Heart left ventricle (tissue), 16 donors: ENCODE data around the gene MYEF2. TPM values are rescaled to one million over a fixed set of nuclear protein-coding genes. Genes with fewer than 3 reads are reported as not detected.
A peak's percentile ranks its signal among the peaks of the same experiment; 100 is the strongest.

Experiments
- ATAC-seq, 4 donors: fragments of 200-7000 bp; cut with Tn5 transposase; one replicate each; pipeline ENCODE4 v1.9.1; 2020 to 2022; ENCODE audit warnings: moderate library complexity in 4 of 4, mild to moderate bottlenecking in 3 of 4, moderate number of reproducible peaks in 1 of 4
- DNase-seq, 5 donors: peaks; one replicate each; pipeline ENCODE4 v3.0.0-alpha.2; 2020
- H3K27ac ChIP-seq, 12 donors: fragments of 200-600 bp; sonication (generic) in 4 of 12; one replicate each; pipeline versions ENCODE4 v1.5.0 to v1.8.0; 2016 to 2022; ENCODE audit warnings: mild to moderate bottlenecking in 2 of 12
- H3K27me3 ChIP-seq, 9 donors: fragments of 200-600 bp; sonication (generic) in 2 of 9; one replicate each; pipeline versions ENCODE4 v1.5.1 to v1.8.0; 2016 to 2022; ENCODE audit warnings: mild to moderate bottlenecking in 3 of 9
- H3K36me3 ChIP-seq, 9 donors: fragments of 200-600 bp; sonication (generic) in 2 of 9; one replicate each; pipeline versions ENCODE4 v1.5.0 to v1.8.0; 2018 to 2022; ENCODE audit warnings: mild to moderate bottlenecking in 2 of 9
- H3K4me1 ChIP-seq, 12 donors: fragments of 200-600 bp; sonication (generic) in 4 of 12; one replicate each; pipeline versions ENCODE4 v1.5.0 to v1.8.0; 2016 to 2022; ENCODE audit warnings: mild to moderate bottlenecking in 3 of 12
- H3K4me3 ChIP-seq, 12 donors: fragments of 200-600 bp; sonication (generic) in 4 of 12; one replicate each; pipeline versions ENCODE4 v1.5.0 to v1.8.0; 2017 to 2022; ENCODE audit warnings: mild to moderate bottlenecking in 9 of 12, moderate library complexity in 4 of 12
- H3K9me3 ChIP-seq, 12 donors: fragments of 200-600 bp; sonication (generic) in 4 of 12; one replicate each; pipeline versions ENCODE4 v1.5.0 to v1.8.0; 2016 to 2022; ENCODE audit warnings: mild to moderate bottlenecking in 1 of 12
- POLR2A ChIP-seq, 2 donors: fragments of 450-650 bp; IDR thresholded peaks; one replicate each; pipeline ENCODE4 v1.6.1; 2017; ENCODE audit warnings: antibody characterized with exemption in 2 of 2, mild to moderate bottlenecking in 2 of 2, moderate library complexity in 2 of 2
- WGBS, 4 donors: extraction: QIAGEN DNeasy Blood & Tissue Kit in 2 of 4; methylation state at CpG; one replicate each; pipeline versions ENCODE4 v1.1.5 to v1.1.7; 2013 to 2018; 5-methylcytosine and 5-hydroxymethylcytosine counted together
- intact Hi-C, 10 donors: fragments of 100-400 bp; cut with DNase I; formaldehyde crosslinking; loops; one replicate each; pipeline versions ENCODE4 v1.11.1 to v1.14.2; 2022
- polyA plus RNA-seq, 2 donors: library from polyadenylated mRNA; stranded (reverse); fragments of 200-250 nt; gene quantifications; one replicate each; pipeline ENCODE4 v1.2.3, GENCODE V29; 2013
- total RNA-seq, 9 donors: library from RNA; depleted of rRNA in 2 of 9; stranded (reverse); fragments of >200 nt in 2 of 9; fragmentation: NEBNext Ultra II Directional in 3 of 9; extraction: Animal tissue kit (Norgen Biotek cat#: 25700) in 3 of 9; gene quantifications; one replicate each; pipeline versions ENCODE4 v1.1.0 to v1.2.4, GENCODE V29; 2016 to 2023
- TF ChIP-seq, protein P1 (sequence below), 12 donors: fragments of 200-600 bp; sonication (generic) in 4 of 12; IDR thresholded peaks; one replicate each; pipeline versions ENCODE4 v1.5.0 to v1.8.0; 2018 to 2022; ENCODE audit warnings: antibody characterized with exemption in 12 of 12, mild to moderate bottlenecking in 5 of 12
- donor health status: ischemic (EF 13 %, LVEDD 7.1; RV severe dilation, severe dysfunction).
- donor health status: healthy with polysubstance abuse.
- donor health status: DM: no; HTN: yes; CAD: no.
- donor health status: DM: no; HTN: no; CAD: no.
- donor health status: ischemic (EF 25% LVEDD 6.9; RV normal size, moderate dysfunction).
- donor health status: ischemic (EF 25% LVEDD 5.7; RV mildly dilated, moderate dysfunction).
- donor health status: healthy.
- donor health status: DM: yes; HTN: yes; CAD: no.
- donor health status: ischemic (EF 35%, LVEDD 5.7; RV mildly dilated, moderate dysfunction).
- donor health status: nonischemic (EF 11% LVEDD 7.7; RV severe dilation, severe dysfunction).
- donor health status: DM: yes; HTN: yes; CAD: no.
- donor health status: PGD.
- donor health status: ischemic (EF 29% LVEDD 5.4; RV normal size, mild dysfunction).
- donor health status: nonischemic (EF 23%, LVEDD 6.1; RV moderate dilation, normal function).

Gene MYEF2
- total and polyA plus RNA-seq, 11 donors: 5.5 to 17.3 (median 11.4) TPM

DNA sequence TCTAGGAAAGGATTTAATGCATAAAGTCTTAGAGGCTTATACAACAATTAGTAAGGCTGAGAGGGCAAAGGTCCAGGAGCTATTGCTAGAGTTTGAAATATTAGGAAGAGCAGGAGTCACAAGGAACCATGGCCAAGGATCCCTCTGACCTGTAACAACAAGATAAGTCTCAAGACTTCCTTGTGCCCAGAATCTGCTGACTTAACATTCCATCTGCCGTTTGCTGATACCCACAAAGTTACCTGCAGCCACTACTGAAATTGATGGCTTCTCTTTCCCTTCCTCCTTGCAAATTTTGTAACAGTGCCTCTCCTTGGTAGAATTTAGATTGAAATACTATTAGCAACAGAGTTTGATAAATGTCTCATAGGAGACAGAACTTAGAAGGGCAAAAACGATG, 4.7 kb upstream of the MYEF2 start:
- Histone ChIP-seq H3K9me3 (no peaks in the 10 kb centered on the region), H3K27ac (no peak overlapping the region), H3K27me3 (peaks cover 0 to 20% (median 0%) of the 10 kb centered on the region in 9 donors), H3K4me3 (no peak overlapping the region), H3K36me3 (no peaks in the 10 kb centered on the region), H3K4me1 (peaks cover 0 to 9% (median 0%) of the 10 kb centered on the region in 12 donors)
- TF ChIP-seq POLR2A (IDR thresholded peaks at IDR 0.05): no peak
- TF ChIP-seq, protein P1, sequence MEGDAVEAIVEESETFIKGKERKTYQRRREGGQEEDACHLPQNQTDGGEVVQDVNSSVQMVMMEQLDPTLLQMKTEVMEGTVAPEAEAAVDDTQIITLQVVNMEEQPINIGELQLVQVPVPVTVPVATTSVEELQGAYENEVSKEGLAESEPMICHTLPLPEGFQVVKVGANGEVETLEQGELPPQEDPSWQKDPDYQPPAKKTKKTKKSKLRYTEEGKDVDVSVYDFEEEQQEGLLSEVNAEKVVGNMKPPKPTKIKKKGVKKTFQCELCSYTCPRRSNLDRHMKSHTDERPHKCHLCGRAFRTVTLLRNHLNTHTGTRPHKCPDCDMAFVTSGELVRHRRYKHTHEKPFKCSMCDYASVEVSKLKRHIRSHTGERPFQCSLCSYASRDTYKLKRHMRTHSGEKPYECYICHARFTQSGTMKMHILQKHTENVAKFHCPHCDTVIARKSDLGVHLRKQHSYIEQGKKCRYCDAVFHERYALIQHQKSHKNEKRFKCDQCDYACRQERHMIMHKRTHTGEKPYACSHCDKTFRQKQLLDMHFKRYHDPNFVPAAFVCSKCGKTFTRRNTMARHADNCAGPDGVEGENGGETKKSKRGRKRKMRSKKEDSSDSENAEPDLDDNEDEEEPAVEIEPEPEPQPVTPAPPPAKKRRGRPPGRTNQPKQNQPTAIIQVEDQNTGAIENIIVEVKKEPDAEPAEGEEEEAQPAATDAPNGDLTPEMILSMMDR (IDR thresholded peaks at IDR 0.05): no peak
- intact Hi-C loops: no loop called here
- no peak for DNase-seq
- ATAC-seq: no peak
- WGBS, 4 donors: 42 to 58% (median 48%) methylated on average over 2 of the region's 2 CpGs

DNA sequence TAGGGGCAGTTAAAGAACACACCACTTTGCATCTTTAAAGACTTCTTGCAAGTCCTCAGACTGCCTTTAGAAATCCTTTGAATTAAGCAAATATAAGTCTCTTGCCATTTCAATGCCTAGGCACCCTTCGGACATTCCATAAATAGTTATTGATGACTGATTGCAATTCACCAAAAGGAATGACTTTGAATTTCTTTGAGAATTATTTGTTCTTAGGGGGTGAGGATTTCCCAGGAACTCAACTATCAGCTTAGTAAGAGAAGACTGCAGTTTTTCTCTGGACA, 495 bp upstream of the MYEF2 start:
- H3K27me3 ChIP-seq: peaks cover 0 to 20% (median 0%) of the 10 kb centered on the region in 9 donors
- no peak for DNase-seq
- H3K4me3 ChIP-seq: peak overlapping the region; percentile 52 to 72 (median 65)
- TF ChIP-seq, protein P1 (IDR thresholded peaks at IDR 0.05): no peak
- no peak for TF ChIP-seq POLR2A (IDR thresholded peaks at IDR 0.05)
- H3K4me1 ChIP-seq: peaks cover 0 to 16% (median 7%) of the 10 kb centered on the region in 12 donors
- WGBS, 4 donors: 78 to 94% (median 83%) methylated on average over 1 of the region's 1 CpG
- H3K36me3 ChIP-seq: no peaks in the 10 kb centered on the region
- ATAC-seq: no peak
- peaks cover 0 to 7% (median 0%) of the 10 kb centered on the region in 12 donors for H3K9me3 ChIP-seq
- H3K27ac ChIP-seq: peak overlapping the region in 1 of 12 donors; percentile 82
- intact Hi-C loops: no loop called here

DNA sequence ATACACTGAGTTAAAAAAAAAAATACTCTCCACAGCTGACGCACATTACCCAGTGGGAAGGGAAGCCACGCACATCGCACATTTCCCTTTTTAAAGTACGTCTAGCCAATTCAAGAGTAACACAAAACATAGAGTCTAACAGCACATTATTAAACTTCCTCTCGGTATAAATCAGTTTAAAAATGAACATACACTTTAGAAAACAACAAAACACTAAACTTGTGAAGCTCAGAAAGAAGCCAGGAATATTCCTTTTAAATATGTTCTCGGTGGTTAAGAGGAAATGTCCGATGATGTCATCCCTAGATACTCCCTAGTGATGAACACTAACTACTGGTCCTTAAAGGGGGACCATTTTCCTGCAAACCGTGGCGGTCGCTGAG, 721 bp downstream of the MYEF2 start:
- peak; percentile 58 to 86 (median 79) for ATAC-seq
- Histone ChIP-seq H3K27me3 (peaks cover 0 to 20% (median 0%) of the 10 kb centered on the region in 9 donors), H3K27ac (peak overlapping the region in 9 of 12 donors; percentile 46 to 91 (median 72)), H3K4me1 (peaks cover 0 to 16% (median 7%) of the 10 kb centered on the region in 12 donors), H3K9me3 (peaks cover 0 to 14% (median 1%) of the 10 kb centered on the region in 12 donors), H3K4me3 (peak overlapping the region; percentile 52 to 72 (median 65)), H3K36me3 (no peaks in the 10 kb centered on the region)
- 2 to 4% (median 3%) methylated on average over 10 of the region's 10 CpGs for WGBS, 4 donors
- intact Hi-C loops: no loop called here
- TF ChIP-seq, protein P1 (IDR thresholded peaks at IDR 0.05): no peak
- no peak for TF ChIP-seq POLR2A (IDR thresholded peaks at IDR 0.05)
- no peak for DNase-seq

DNA sequence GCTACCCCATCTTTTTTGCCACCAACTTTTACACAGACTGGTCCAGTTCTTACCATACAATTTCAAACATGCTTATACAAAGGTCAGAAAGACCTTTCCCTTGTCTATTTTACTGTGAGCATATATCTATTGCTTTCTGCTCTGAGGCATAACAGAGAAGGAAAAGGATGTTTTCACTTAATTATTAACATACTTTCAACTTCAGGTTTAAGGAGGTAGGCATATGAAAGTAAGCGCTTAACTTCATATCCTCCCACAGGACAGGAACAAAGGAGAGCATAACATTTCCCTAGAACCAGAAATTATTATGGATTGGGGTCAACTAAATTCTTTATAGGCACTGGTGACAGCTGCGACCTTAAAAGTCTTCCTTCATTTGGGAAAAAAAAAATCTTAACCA, 1.1 kb downstream of the MYEF2 start:
- TF ChIP-seq, protein P1 (IDR thresholded peaks at IDR 0.05): no peak
- no peak for TF ChIP-seq POLR2A (IDR thresholded peaks at IDR 0.05)
- H3K36me3 ChIP-seq: no peaks in the 10 kb centered on the region
- intact Hi-C loops: no loop called here
- H3K4me1 ChIP-seq: peaks cover 0 to 16% (median 7%) of the 10 kb centered on the region in 12 donors
- H3K27ac ChIP-seq: peak overlapping the region in 4 of 12 donors; percentile 70 to 91 (median 79)
- peaks cover 0 to 20% (median 0%) of the 10 kb centered on the region in 9 donors for H3K27me3 ChIP-seq
- WGBS, 4 donors: 60 to 77% (median 76%) methylated on average over 2 of the region's 2 CpGs
- H3K4me3 ChIP-seq: peak overlapping the region in 10 of 12 donors; percentile 58 to 72 (median 68)
- DNase-seq (no peak), ATAC-seq (peak in 1 of 4 donors; percentile 4)
- H3K9me3 ChIP-seq: peaks cover 0 to 18% (median 3%) of the 10 kb centered on the region in 12 donors
